Daoy (cell line): ENCODE measurements around the gene APOBEC3A. TPM values are rescaled to one million over a fixed set of nuclear protein-coding genes. Genes with fewer than 3 reads are reported as not detected.
"Not testable (repeated sequence)": the region's sequence is repeated elsewhere in the genome, so short reads cannot be mapped to it uniquely, and the experiment has no call there.

Experiments used
- DNase-seq: peaks from one replicate; pipeline ENCODE4 v3.0.0-alpha.2; 2015; ENCODE audit warnings: low read depth
- total RNA-seq: library from RNA; depleted of rRNA; stranded (reverse); fragments of >200 nt; shearing (Covaris generic); gene quantifications from 2 replicates; pipeline ENCODE4 v1.2.3, GENCODE V29; 2014; rRNA removed

APOBEC3A gene
- total RNA-seq, 1 experiment from 2014 or later = not detected

- peak; percentile 75 for DNase-seq
These were observed 23.9 kb downstream of the APOBEC3A start for GRCh38 chr22:38981005-38981991.

GRCh38 chr22:38981992-38982927, 24.9 kb downstream of the APOBEC3A start, which contains the start of gene APOBEC3B:
Gene APOBEC3B (plus strand): TSS chr22:38982347. CDS start chr22:38982454, 107 bp downstream.
- DNase-seq = peak; percentile 98

- DNase-seq = no peak
These were observed 26.8 kb downstream of the APOBEC3A start for GRCh38 chr22:38984224-38984623.

GRCh38 chr22:38984784-38985757, 27.7 kb downstream of the APOBEC3A start:
- DNase-seq = peak; percentile 91

- DNase-seq = no peak
These were observed 29.2 kb downstream of the APOBEC3A start for GRCh38 chr22:38986629-38987028.

- DNase-seq = no peak
These were observed 29.9 kb downstream of the APOBEC3A start for GRCh38 chr22:38987171-38987895.

- DNase-seq = no peak
These were observed 32.1 kb downstream of the APOBEC3A start for GRCh38 chr22:38989466-38989865.

- DNase-seq = not testable (repeated sequence)
These were observed 35.5 kb downstream of the APOBEC3A start for GRCh38 chr22:38992871-38993371.

- DNase-seq = no peak
These were observed 38.7 kb downstream of the APOBEC3A start for GRCh38 chr22:38996105-38996504.

- DNase-seq = no peak
These were observed 40.1 kb downstream of the APOBEC3A start for GRCh38 chr22:38997518-38997917.

- peak; percentile 90 for DNase-seq
These were observed 45.8 kb downstream of the APOBEC3A start for GRCh38 chr22:39003165-39003638.

- DNase-seq = no peak
These were observed 49.8 kb downstream of the APOBEC3A start for GRCh38 chr22:39007177-39007576.

GRCh38 chr22:39008271-39008850, 51.0 kb downstream of the APOBEC3A start:
- not testable (repeated sequence) for DNase-seq

- no peak for DNase-seq
These were observed 53.5 kb downstream of the APOBEC3A start for GRCh38 chr22:39010946-39011345.

Other genes starting within 250 kb of the APOBEC3A start
- 64.7 and 89.9 TPM in 2 replicates for gene SUN2, start 201.6 kb upstream of the APOBEC3A start, total RNA-seq
- gene DNAL4, start 163.5 kb upstream of the APOBEC3A start, total RNA-seq = 10.7 and 11.6 TPM in 2 replicates
- 1.5 and 3.7 TPM in 2 replicates for gene NPTXR, start 113.6 kb upstream of the APOBEC3A start, total RNA-seq
- 25.5 and 32.5 TPM in 2 replicates for gene CBX6, start 85.4 kb upstream of the APOBEC3A start, total RNA-seq
- 4.5 and 5.1 TPM in 2 replicates for gene APOBEC3B, start 24.7 kb downstream of the APOBEC3A start, total RNA-seq
- gene APOBEC3C, start 56.6 kb downstream of the APOBEC3A start, total RNA-seq = 1.2 and 2.7 TPM in 2 replicates
- gene APOBEC3D, start 63.5 kb downstream of the APOBEC3A start, total RNA-seq = 0.33 and 0.34 TPM in 2 replicates
- 0.97 and 6.9 TPM in 2 replicates for gene APOBEC3F, start 83.3 kb downstream of the APOBEC3A start, total RNA-seq
- 13.7 and 15.8 TPM in 2 replicates for gene APOBEC3G, start 119.7 kb downstream of the APOBEC3A start, total RNA-seq
- gene APOBEC3H, start 139.6 kb downstream of the APOBEC3A start, total RNA-seq = not detected in 2 replicates
- gene CBX7, start 195.1 kb downstream of the APOBEC3A start, total RNA-seq = 0.24 and 0.63 TPM in 2 replicates